Measurements from ENCODE around the gene BAZ1A.
"Not testable (repeated sequence)": the region's sequence is repeated elsewhere in the genome, so short reads cannot be mapped to it uniquely, and the experiment has no call there.

Gene BAZ1A

GRCh38 chr14:34775342-34775741, 99.8 kb downstream of the BAZ1A start:
- Histone ChIP-seq H3K9ac (ENCODE audit: low read length) (no peak overlapping the region), H3K27me3 (ENCODE audit: control insufficient read depth, insufficient read depth, low read length) (no peaks in the 10 kb centered on the region), H3K36me3 (ENCODE audit: control insufficient read depth, insufficient read depth, low read length) (peaks cover 8% of the 10 kb centered on the region), H3K4me3 (ENCODE audit: low read length) (no peak overlapping the region), H3K9me3 (ENCODE audit: control insufficient read depth, low read length) (no peaks in the 10 kb centered on the region), H3K4me1 (ENCODE audit: control insufficient read depth, insufficient read depth, low read length) (no peaks in the 10 kb centered on the region)

- H3K4me3 ChIP-seq (ENCODE audit: low read length) = no peak overlapping the region
- H3K9me3 ChIP-seq (ENCODE audit: control insufficient read depth, low read length) = no peaks in the 10 kb centered on the region
- H3K4me1 ChIP-seq (ENCODE audit: control insufficient read depth, insufficient read depth, low read length) = no peaks in the 10 kb centered on the region
- peaks cover 6% of the 10 kb centered on the region for H3K36me3 ChIP-seq (ENCODE audit: control insufficient read depth, insufficient read depth, low read length)
- H3K9ac ChIP-seq (ENCODE audit: low read length) = no peak overlapping the region
- no peaks in the 10 kb centered on the region for H3K27me3 ChIP-seq (ENCODE audit: control insufficient read depth, insufficient read depth, low read length)
These were observed 104.3 kb downstream of the BAZ1A start for GRCh38 chr14:34770901-34771300.

DNA sequence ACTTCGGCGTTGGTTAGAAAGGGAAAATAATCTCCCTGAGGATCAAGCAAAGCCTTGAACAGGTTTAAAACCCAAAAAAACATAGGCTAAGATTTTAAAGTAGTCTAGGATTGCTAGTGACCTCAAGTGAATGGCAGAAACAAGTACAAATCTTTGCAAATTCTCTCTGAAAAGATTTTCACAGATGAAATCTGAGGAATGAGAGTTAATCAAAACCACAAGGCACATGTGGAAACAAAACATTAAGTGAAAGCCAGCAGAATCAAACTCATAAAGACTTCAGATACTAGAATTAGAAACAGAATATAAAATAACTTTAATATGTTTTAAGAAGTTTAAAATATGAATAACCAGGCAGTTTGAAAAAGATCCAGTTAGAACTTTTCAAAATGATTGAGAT, 108.6 kb downstream of the BAZ1A start:
- H3K4me1 ChIP-seq (ENCODE audit: control insufficient read depth, insufficient read depth, low read length) = no peaks in the 10 kb centered on the region
- no peaks in the 10 kb centered on the region for H3K9me3 ChIP-seq (ENCODE audit: control insufficient read depth, low read length)
- H3K36me3 ChIP-seq (ENCODE audit: control insufficient read depth, insufficient read depth, low read length) = no peaks in the 10 kb centered on the region
- no peak overlapping the region for H3K4me3 ChIP-seq (ENCODE audit: low read length)
- no peak overlapping the region for H3K9ac ChIP-seq (ENCODE audit: low read length)
- H3K27me3 ChIP-seq (ENCODE audit: control insufficient read depth, insufficient read depth, low read length) = no peaks in the 10 kb centered on the region

GRCh38 chr14:34766060-34766459, 109.1 kb downstream of the BAZ1A start:
- no peaks in the 10 kb centered on the region for H3K9me3 ChIP-seq (ENCODE audit: control insufficient read depth, low read length)
- no peaks in the 10 kb centered on the region for H3K4me1 ChIP-seq (ENCODE audit: control insufficient read depth, insufficient read depth, low read length)
- H3K36me3 ChIP-seq (ENCODE audit: control insufficient read depth, insufficient read depth, low read length) = no peaks in the 10 kb centered on the region
- no peak overlapping the region for H3K9ac ChIP-seq (ENCODE audit: low read length)
- H3K27me3 ChIP-seq (ENCODE audit: control insufficient read depth, insufficient read depth, low read length) = no peaks in the 10 kb centered on the region
- H3K4me3 ChIP-seq (ENCODE audit: low read length) = no peak overlapping the region

GRCh38 chr14:34755215-34755614, 119.9 kb downstream of the BAZ1A start:
- Histone ChIP-seq H3K4me3 (ENCODE audit: low read length) (no peak overlapping the region), H3K27me3 (ENCODE audit: control insufficient read depth, insufficient read depth, low read length) (no peaks in the 10 kb centered on the region), H3K9me3 (ENCODE audit: control insufficient read depth, low read length) (no peaks in the 10 kb centered on the region), H3K36me3 (ENCODE audit: control insufficient read depth, insufficient read depth, low read length) (no peaks in the 10 kb centered on the region), H3K9ac (ENCODE audit: low read length) (no peak overlapping the region), H3K4me1 (ENCODE audit: control insufficient read depth, insufficient read depth, low read length) (no peaks in the 10 kb centered on the region)

DNA sequence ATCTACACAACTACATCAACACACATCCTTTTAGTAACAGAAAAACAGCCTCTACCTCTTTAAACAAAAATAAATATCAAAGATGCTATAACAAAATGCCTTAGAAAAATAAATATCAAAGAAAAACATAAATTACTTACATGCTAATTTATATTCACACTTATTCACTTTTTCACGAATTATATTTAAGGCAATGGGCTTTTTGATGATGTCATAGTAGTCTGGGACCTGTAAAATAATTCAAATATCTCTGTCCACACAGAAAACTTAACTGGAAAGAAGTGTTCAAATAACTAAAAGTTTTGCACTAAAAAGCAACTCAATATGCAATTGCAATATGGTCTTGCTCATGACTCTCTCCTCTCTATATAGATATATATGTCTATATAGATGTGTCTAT, 120.5 kb downstream of the BAZ1A start:
- no peaks in the 10 kb centered on the region for H3K9me3 ChIP-seq (ENCODE audit: control insufficient read depth, low read length)
- no peak overlapping the region for H3K4me3 ChIP-seq (ENCODE audit: low read length)
- H3K9ac ChIP-seq (ENCODE audit: low read length) = no peak overlapping the region
- H3K27me3 ChIP-seq (ENCODE audit: control insufficient read depth, insufficient read depth, low read length) = no peaks in the 10 kb centered on the region
- H3K4me1 ChIP-seq (ENCODE audit: control insufficient read depth, insufficient read depth, low read length) = no peaks in the 10 kb centered on the region
- H3K36me3 ChIP-seq (ENCODE audit: control insufficient read depth, insufficient read depth, low read length) = no peaks in the 10 kb centered on the region

DNA sequence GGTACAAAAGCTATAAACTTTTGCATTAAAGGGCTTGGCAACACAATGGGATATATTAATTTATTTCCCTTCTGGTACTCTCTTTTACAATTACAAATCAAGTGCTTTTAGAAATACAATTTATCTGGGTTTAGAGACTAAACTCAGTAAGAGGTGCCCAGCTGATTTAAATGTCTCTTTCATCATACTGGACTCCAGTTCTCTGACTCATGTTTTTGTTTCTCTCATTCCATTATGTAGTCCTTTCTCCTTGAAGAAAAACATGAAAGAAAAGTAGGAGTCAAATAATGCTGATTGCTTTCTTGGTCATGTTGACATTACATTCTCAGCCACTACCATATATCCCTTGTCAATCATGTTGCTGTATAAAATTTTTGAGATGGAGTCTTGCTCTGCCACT, 124.5 kb downstream of the BAZ1A start:
- Histone ChIP-seq H3K4me1 (ENCODE audit: control insufficient read depth, insufficient read depth, low read length) (no peaks in the 10 kb centered on the region), H3K27me3 (ENCODE audit: control insufficient read depth, insufficient read depth, low read length) (no peaks in the 10 kb centered on the region), H3K36me3 (ENCODE audit: control insufficient read depth, insufficient read depth, low read length) (no peaks in the 10 kb centered on the region), H3K4me3 (ENCODE audit: low read length) (no peak overlapping the region), H3K9ac (ENCODE audit: low read length) (no peak overlapping the region), H3K9me3 (ENCODE audit: control insufficient read depth, low read length) (no peaks in the 10 kb centered on the region)

GRCh38 chr14:34750233-34750632, 124.9 kb downstream of the BAZ1A start:
- Histone ChIP-seq H3K9me3 (ENCODE audit: control insufficient read depth, low read length) (no peaks in the 10 kb centered on the region), H3K4me3 (ENCODE audit: low read length) (no peak overlapping the region), H3K27me3 (ENCODE audit: control insufficient read depth, insufficient read depth, low read length) (no peaks in the 10 kb centered on the region), H3K9ac (ENCODE audit: low read length) (no peak overlapping the region), H3K4me1 (ENCODE audit: control insufficient read depth, insufficient read depth, low read length) (no peaks in the 10 kb centered on the region), H3K36me3 (ENCODE audit: control insufficient read depth, insufficient read depth, low read length) (no peaks in the 10 kb centered on the region)

DNA sequence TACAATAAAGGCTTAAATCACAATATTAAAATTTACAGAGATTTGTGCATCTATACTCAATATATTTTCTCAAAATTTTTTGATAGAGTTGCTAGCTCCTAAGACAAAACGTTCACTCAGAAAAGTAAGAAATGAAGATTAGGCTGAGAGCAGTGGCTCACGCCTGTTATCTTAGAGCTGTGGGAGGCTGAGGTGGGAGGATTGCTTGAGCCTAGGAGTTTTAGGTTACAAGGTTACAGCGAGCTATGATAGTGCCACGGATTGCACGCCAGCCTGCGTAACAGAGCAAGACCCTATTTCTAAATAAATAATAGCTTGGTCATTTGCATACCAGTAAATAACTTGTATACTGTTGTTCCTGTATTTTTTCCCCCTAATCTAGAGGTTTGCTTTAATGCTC, 125.8 kb downstream of the BAZ1A start:
- no peak overlapping the region for H3K4me3 ChIP-seq (ENCODE audit: low read length)
- H3K27me3 ChIP-seq (ENCODE audit: control insufficient read depth, insufficient read depth, low read length) = no peaks in the 10 kb centered on the region
- H3K4me1 ChIP-seq (ENCODE audit: control insufficient read depth, insufficient read depth, low read length) = no peaks in the 10 kb centered on the region
- H3K9ac ChIP-seq (ENCODE audit: low read length) = no peak overlapping the region
- H3K9me3 ChIP-seq (ENCODE audit: control insufficient read depth, low read length) = no peaks in the 10 kb centered on the region
- H3K36me3 ChIP-seq (ENCODE audit: control insufficient read depth, insufficient read depth, low read length) = no peaks in the 10 kb centered on the region

DNA sequence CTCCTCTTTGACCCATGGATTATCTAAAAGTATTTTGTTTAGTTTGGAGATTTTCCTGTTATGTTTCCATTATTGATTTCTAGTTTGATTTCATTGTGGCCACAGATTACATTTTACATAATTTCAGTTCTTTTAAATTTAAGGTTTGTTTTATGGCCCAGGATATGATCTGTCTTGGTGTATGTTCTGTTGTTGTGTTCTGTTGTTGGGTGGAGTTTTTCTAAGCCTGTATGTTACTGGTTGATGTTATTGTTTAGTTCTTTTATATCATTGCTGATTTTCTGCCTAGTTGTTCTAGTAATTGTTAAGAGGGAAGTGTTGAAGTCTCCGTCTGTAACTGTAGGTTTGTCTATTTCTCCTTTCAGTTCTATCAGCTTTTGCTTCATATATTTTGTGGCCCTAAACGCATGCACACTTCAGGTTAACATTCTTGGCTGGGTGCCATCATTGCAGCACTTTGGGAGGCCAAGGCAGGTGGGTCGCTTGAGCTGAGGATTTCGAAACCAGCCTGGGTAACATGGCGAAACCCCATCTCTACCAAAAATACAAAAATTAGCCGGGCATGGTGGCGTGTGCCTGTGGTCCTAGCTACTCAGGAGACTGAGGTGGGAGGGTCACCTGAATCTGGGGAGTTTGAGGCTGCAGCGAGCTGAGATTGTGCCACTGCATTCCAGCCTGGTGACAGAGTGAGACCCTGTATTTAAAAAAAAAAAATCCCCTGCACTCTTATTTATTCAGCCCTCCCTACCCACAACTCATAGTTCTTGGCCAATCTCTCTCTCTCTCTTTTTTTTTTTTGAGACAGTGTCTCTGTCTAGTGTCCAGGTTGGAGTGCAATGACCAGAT, 132.7 kb downstream of the BAZ1A start:
- H3K9me3 ChIP-seq (ENCODE audit: control insufficient read depth, low read length) = no peaks in the 10 kb centered on the region
- no peaks in the 10 kb centered on the region for H3K36me3 ChIP-seq (ENCODE audit: control insufficient read depth, insufficient read depth, low read length)
- H3K27me3 ChIP-seq (ENCODE audit: control insufficient read depth, insufficient read depth, low read length) = no peaks in the 10 kb centered on the region
- no peak overlapping the region for H3K4me3 ChIP-seq (ENCODE audit: low read length)
- no peaks in the 10 kb centered on the region for H3K4me1 ChIP-seq (ENCODE audit: control insufficient read depth, insufficient read depth, low read length)
- no peak overlapping the region for H3K9ac ChIP-seq (ENCODE audit: low read length)

GRCh38 chr14:34741840-34742239, 133.3 kb downstream of the BAZ1A start:
- H3K27me3 ChIP-seq (ENCODE audit: control insufficient read depth, insufficient read depth, low read length) = no peaks in the 10 kb centered on the region
- no peaks in the 10 kb centered on the region for H3K4me1 ChIP-seq (ENCODE audit: control insufficient read depth, insufficient read depth, low read length)
- no peaks in the 10 kb centered on the region for H3K9me3 ChIP-seq (ENCODE audit: control insufficient read depth, low read length)
- no peaks in the 10 kb centered on the region for H3K36me3 ChIP-seq (ENCODE audit: control insufficient read depth, insufficient read depth, low read length)
- no peak overlapping the region for H3K9ac ChIP-seq (ENCODE audit: low read length)
- no peak overlapping the region for H3K4me3 ChIP-seq (ENCODE audit: low read length)

DNA sequence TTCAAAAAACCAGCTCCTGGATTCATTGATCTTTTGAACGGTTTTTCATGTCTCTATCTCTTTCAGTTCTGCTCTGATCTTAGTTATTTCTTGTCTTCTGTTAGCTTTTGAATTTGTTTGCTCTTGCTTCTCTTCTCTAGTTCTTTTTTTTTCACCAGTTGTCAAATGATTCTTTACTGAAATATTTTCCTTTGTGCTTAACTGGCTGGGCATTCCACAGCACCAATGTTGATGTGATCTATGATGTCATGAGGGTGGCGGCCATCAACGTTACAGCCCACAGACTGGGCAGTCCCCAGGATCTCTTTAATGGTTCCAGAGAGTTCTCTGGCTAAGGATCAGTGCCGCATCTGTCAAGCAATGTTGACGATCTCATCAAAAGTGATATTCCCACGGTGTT, 135.0 kb downstream of the BAZ1A start:
- not testable (repeated sequence) for H3K9me3 ChIP-seq (ENCODE audit: control insufficient read depth, low read length); H3K4me1 ChIP-seq (ENCODE audit: control insufficient read depth, insufficient read depth, low read length); H3K9ac ChIP-seq (ENCODE audit: low read length); H3K27me3 ChIP-seq (ENCODE audit: control insufficient read depth, insufficient read depth, low read length); H3K36me3 ChIP-seq (ENCODE audit: control insufficient read depth, insufficient read depth, low read length); H3K4me3 ChIP-seq (ENCODE audit: low read length)

- H3K4me3 ChIP-seq (ENCODE audit: low read length); H3K27me3 ChIP-seq (ENCODE audit: control insufficient read depth, insufficient read depth, low read length); H3K4me1 ChIP-seq (ENCODE audit: control insufficient read depth, insufficient read depth, low read length); H3K9me3 ChIP-seq (ENCODE audit: control insufficient read depth, low read length); H3K9ac ChIP-seq (ENCODE audit: low read length); H3K36me3 ChIP-seq (ENCODE audit: control insufficient read depth, insufficient read depth, low read length): not testable (repeated sequence)
These were observed 138.1 kb downstream of the BAZ1A start for GRCh38 chr14:34737079-34737478.

All from mucosa of stomach (tissue), 1 donor.